Inflammatory macrophage (primary cell): ENCODE data around the gene ICAM5.
"Not testable (repeated sequence)": the region's sequence is repeated elsewhere in the genome, so short reads cannot be mapped to it uniquely, and the experiment has no call there.

Source experiments
- DNase-seq, 2 donors: peaks; one replicate each; pipeline ENCODE4 v3.0.0-alpha.2; 2020 to 2022

The ICAM5 gene

GRCh38 chr19:10270180-10270615 lies 19.6 kb upstream of the ICAM5 start:
- DNase-seq: peak; percentile 94 to 98

GRCh38 chr19:10270616-10271394 lies 18.9 kb upstream of the ICAM5 start, which contains the start of gene ICAM1:
Gene ICAM1 (plus strand): TSS chr19:10271120. CDS start chr19:10271160, 40 bp downstream.
- DNase-seq: peak; percentile 93 to 94

GRCh38 chr19:10271543-10272086 lies 18.1 kb upstream of the ICAM5 start:
- DNase-seq: peak; percentile 32 to 61

GRCh38 chr19:10274589-10274988 lies 15.2 kb upstream of the ICAM5 start:
- DNase-seq: no peak

GRCh38 chr19:10277795-10278589 lies 11.8 kb upstream of the ICAM5 start:
- no peak for DNase-seq

- no peak for DNase-seq
Observed at GRCh38 chr19:10278935-10279334, 10.8 kb upstream of the ICAM5 start.

- no peak for DNase-seq
Observed at GRCh38 chr19:10279737-10280442, 9.9 kb upstream of the ICAM5 start.

GRCh38 chr19:10282043-10282442 lies 7.7 kb upstream of the ICAM5 start:
- DNase-seq: not testable (repeated sequence)

GRCh38 chr19:10283301-10284064 lies 6.3 kb upstream of the ICAM5 start:
- DNase-seq: no peak

- no peak for DNase-seq
Observed at GRCh38 chr19:10284065-10284959, 5.4 kb upstream of the ICAM5 start.

- DNase-seq: no peak
Observed at GRCh38 chr19:10284960-10285278, 4.8 kb upstream of the ICAM5 start.

- DNase-seq: no peak
Observed at GRCh38 chr19:10285393-10285792, 4.4 kb upstream of the ICAM5 start.

GRCh38 chr19:10286803-10287737 lies 2.7 kb upstream of the ICAM5 start, which contains the start of gene ICAM4:
Gene ICAM4 (plus strand): TSS chr19:10286955. CDS start chr19:10287013, 58 bp downstream.
- DNase-seq: peak; percentile 76 to 93

- peak in 1 of 2 donors; percentile 64 for DNase-seq
Observed at GRCh38 chr19:10288662-10289166, 1.0 kb upstream of the ICAM5 start.

GRCh38 chr19:10289167-10289835 lies 451 bp upstream of the ICAM5 start:
- DNase-seq: peak in 1 of 2 donors; percentile 36

GRCh38 chr19:10290357-10290875 lies 664 bp downstream of the ICAM5 start:
- DNase-seq: no peak

GRCh38 chr19:10290876-10291553 lies 1.3 kb downstream of the ICAM5 start:
- peak; percentile 56 to 87 for DNase-seq
